K562 (cell line): ENCODE results near the gene KRTAP10-4. TPM values are rescaled to one million over a fixed set of nuclear protein-coding genes. Genes with fewer than 3 reads are reported as not detected.

Source experiments
- ATAC-seq: fragments of 200-7000 bp; cut with Tn5 transposase; 3 replicates; pipeline ENCODE4 v1.9.1; 2020; ENCODE audit warnings: moderate library complexity
- BruUV-seq: library from RNA; stranded (reverse); fragments of 400-500 nt; replicated peaks from 2 replicates; lab custom pipeline; 2021; lab: Mats Ljungman, UMichigan
- CTCF ChIA-PET: fragments of 300-600 bp; formaldehyde crosslinking; extraction: SDS; loops from one replicate; lab custom pipeline; 2021; ENCODE audit warnings: low intra/inter-chr PET ratio; lab: Yijun Ruan, JAX
- POLR2A ChIA-PET: fragments of 300-600, 350-650 bp; sonication (Branson Sonifier 250); formaldehyde crosslinking; extraction: SDS; loops from one replicate; lab custom pipeline; 2021; ENCODE audit warnings: antibody characterized with exemption, inconsistent platforms; lab: Yijun Ruan, JAX
- DNase-seq, 4 experiments: peaks; one replicate each; pipeline versions ENCODE4 v3.0.0 to v3.0.0-alpha.2; 2011 to 2018; ENCODE audit warnings: low spot score in 3 of 4, mixed read lengths in 3 of 4; ENCODE audit errors: extremely low read depth in 1 of 4
- FAIRE-seq: peaks from 2 replicates; lab custom pipeline; 2011; peaks lifted over from hg19 to GRCh38; lab: Jason Lieb, UNC
- H2AFZ ChIP-seq: 2 replicates; pipeline ENCODE4 v1.6.0; 2011; ENCODE audit warnings: low read depth, low read length, control low read depth, inconsistent platforms
- H3K27ac ChIP-seq: fragments of 200-600 bp; 3 replicates; pipeline ENCODE4 v1.8.0; 2011; ENCODE audit warnings: low read depth, mild to moderate bottlenecking, control low read depth, inconsistent platforms, low read length, moderate library complexity, mixed read lengths; ENCODE audit errors: extremely low read depth
- H3K27me3 ChIP-seq, 2 experiments: fragments of 300-600 bp in 1 of 2; 2 replicates in 1 of 2; 3 replicates in 1 of 2; pipeline versions ENCODE4 v1.6.0 to v1.8.0; 2011; ENCODE audit warnings: inconsistent platforms in 2 of 2, low read length in 2 of 2, mild to moderate bottlenecking in 1 of 2, mixed read lengths in 1 of 2, moderate library complexity in 1 of 2; ENCODE audit not compliant: control insufficient read depth in 2 of 2, insufficient read depth in 2 of 2
- H3K36me3 ChIP-seq: fragments of 300-600 bp; 3 replicates; pipeline ENCODE4 v1.8.0; 2011; ENCODE audit warnings: mild to moderate bottlenecking, low read length, inconsistent platforms; ENCODE audit not compliant: control insufficient read depth, insufficient read depth
- H3K4me1 ChIP-seq, 2 experiments: fragments of 200-600 bp in 1 of 2; replicated peaks in 1 of 2; 2 replicates in 1 of 2; 3 replicates in 1 of 2; pipeline versions ENCODE4 v1.5.1 to v1.8.0; 2011; ENCODE audit warnings: inconsistent platforms in 2 of 2, low read length in 2 of 2, mild to moderate bottlenecking in 1 of 2, mixed read lengths in 1 of 2, moderate library complexity in 1 of 2; ENCODE audit not compliant: control insufficient read depth in 2 of 2, insufficient read depth in 2 of 2
- H3K4me2 ChIP-seq: 2 replicates; pipeline ENCODE4 v1.6.1; 2011; ENCODE audit warnings: low read length, control low read depth, inconsistent platforms, mixed read lengths; ENCODE audit not compliant: insufficient read depth
- H3K4me3 ChIP-seq: fragments of 200-600 bp; sonication (generic), shearing (Covaris generic); 2 replicates; pipeline ENCODE4 v1.5.1; 2016; ENCODE audit warnings: control low read depth, inconsistent platforms
- H3K79me2 ChIP-seq: fragments of 200-600 bp; 3 replicates; pipeline ENCODE4 v1.8.0; 2011; ENCODE audit warnings: low read length, inconsistent platforms; ENCODE audit not compliant: control insufficient read depth, insufficient read depth
- H3K9ac ChIP-seq, 2 experiments: 2 replicates each; pipeline versions ENCODE4 v1.6.0 to v1.6.1; 2011; ENCODE audit warnings: low read depth in 2 of 2, low read length in 2 of 2, control low read depth in 1 of 2, inconsistent platforms in 1 of 2, mild to moderate bottlenecking in 1 of 2, mixed read lengths in 1 of 2; ENCODE audit not compliant: insufficient read depth in 1 of 2
- H3K9me1 ChIP-seq: one replicate; pipeline ENCODE4 v1.6.0; 2011; ENCODE audit warnings: inconsistent platforms, mild to moderate bottlenecking, low read length, moderate library complexity; ENCODE audit not compliant: control insufficient read depth, insufficient read depth
- H3K9me3 ChIP-seq: replicated peaks from 2 replicates; pipeline ENCODE4 v1.5.1; 2011; ENCODE audit warnings: low read depth, low read length, inconsistent platforms; ENCODE audit not compliant: control insufficient read depth, insufficient read depth
- H4K20me1 ChIP-seq: replicated peaks from 2 replicates; pipeline ENCODE4 v1.6.1; 2011; ENCODE audit warnings: low read length, inconsistent platforms, mixed read lengths; ENCODE audit not compliant: control insufficient read depth, insufficient read depth
- HDAC2 ChIP-seq: fragments of 450-650 bp; IDR thresholded peaks from 2 replicates; pipeline ENCODE4 v1.6.1; 2016; ENCODE audit warnings: mild to moderate bottlenecking
- TAF9B ChIP-seq: fragments of 450-650 bp; IDR thresholded peaks from 2 replicates; pipeline ENCODE4 v1.6.1; 2018; ENCODE audit warnings: mild to moderate bottlenecking; ENCODE audit not compliant: partially characterized antibody
- ZNF121 ChIP-seq: sonication (generic); formaldehyde crosslinking; conservative IDR thresholded peaks from 2 replicates; pipeline ENCODE4 v1.8.0; 2022; ENCODE audit warnings: missing genetic modification reagents
- WGBS: fragments of 100-300 bp; shearing (Covaris generic); methylation state at CpG from one replicate; pipeline ENCODE4 v1.1.6; 2016; ENCODE audit warnings: low coverage, mixed read lengths; ENCODE audit not compliant: insufficient coverage; ENCODE audit errors: missing lambda C conversion rate; 5-methylcytosine and 5-hydroxymethylcytosine counted together
- in situ Hi-C: fragments of 300-500 bp; cut with MboI; formaldehyde crosslinking; loops from 4 replicates; pipeline ENCODE4 v1.15.0; 2018; ENCODE audit warnings: inconsistent platforms, mixed read lengths
- intact Hi-C: fragments of 100-400 bp; cut with micrococcal nuclease; formaldehyde crosslinking; loops from 2 replicates; pipeline ENCODE4 v1.14.2; 2022
- polyA plus RNA-seq, 8 experiments: library from polyadenylated mRNA; depleted of rRNA in 4 of 8; stranded (reverse) in 5 of 8; unstranded in 3 of 8; fragments of >200 nt; fragmentation: Nextera tagmentation in 2 of 8; fragmentation: Illumina TruSeq in 1 of 8; extraction: Ambion mirVana in 2 of 8; extraction: Trizol in 1 of 8; gene quantifications; 2 replicates each; pipeline versions ENCODE4 v1.2.1 to v1.2.3, GENCODE V29; 2011 to 2014; ENCODE audit warnings: inconsistent platforms in 1 of 8, missing spikeins in 1 of 8
- total RNA-seq, 7 experiments: library from RNA; depleted of rRNA in 6 of 7; stranded (reverse); fragments of >200 nt in 6 of 7; fragmentation: Illumina TruSeq in 2 of 7; extraction: Trizol in 2 of 7; gene quantifications; 2 replicates each; pipeline versions ENCODE4 v1.2.1 to v1.2.3, GENCODE V29; 2011 to 2021; ENCODE audit warnings: low replicate concordance in 1 of 7
- TF ChIP-seq, protein P1 (sequence below): sonication (generic); formaldehyde crosslinking; IDR thresholded peaks from 2 replicates; pipeline ENCODE4 v1.8.0; 2022; ENCODE audit warnings: mild to moderate bottlenecking, low read depth, missing genetic modification reagents
- TF ChIP-seq, protein P2 (sequence below), 2 experiments: fragments of 150-350 bp in 1 of 2; IDR thresholded peaks; 2 replicates each; pipeline ENCODE4 v1.6.1; 2012 to 2016; ENCODE audit warnings: low read depth in 2 of 2, low read length in 2 of 2, mild to moderate bottlenecking in 1 of 2, moderate library complexity in 1 of 2
- TF ChIP-seq, protein P3 (sequence below): sonication (generic); formaldehyde crosslinking; IDR thresholded peaks from 2 replicates; pipeline ENCODE4 v1.8.0; 2022; ENCODE audit warnings: missing genetic modification reagents, mild to moderate bottlenecking, moderate library complexity, borderline replicate concordance

Gene KRTAP10-4
- total and polyA plus RNA-seq, 9 of the 15 experiments (the other 6 are each of a cell fraction or from before 2014, with no cell fraction given), result not detected

DNA sequence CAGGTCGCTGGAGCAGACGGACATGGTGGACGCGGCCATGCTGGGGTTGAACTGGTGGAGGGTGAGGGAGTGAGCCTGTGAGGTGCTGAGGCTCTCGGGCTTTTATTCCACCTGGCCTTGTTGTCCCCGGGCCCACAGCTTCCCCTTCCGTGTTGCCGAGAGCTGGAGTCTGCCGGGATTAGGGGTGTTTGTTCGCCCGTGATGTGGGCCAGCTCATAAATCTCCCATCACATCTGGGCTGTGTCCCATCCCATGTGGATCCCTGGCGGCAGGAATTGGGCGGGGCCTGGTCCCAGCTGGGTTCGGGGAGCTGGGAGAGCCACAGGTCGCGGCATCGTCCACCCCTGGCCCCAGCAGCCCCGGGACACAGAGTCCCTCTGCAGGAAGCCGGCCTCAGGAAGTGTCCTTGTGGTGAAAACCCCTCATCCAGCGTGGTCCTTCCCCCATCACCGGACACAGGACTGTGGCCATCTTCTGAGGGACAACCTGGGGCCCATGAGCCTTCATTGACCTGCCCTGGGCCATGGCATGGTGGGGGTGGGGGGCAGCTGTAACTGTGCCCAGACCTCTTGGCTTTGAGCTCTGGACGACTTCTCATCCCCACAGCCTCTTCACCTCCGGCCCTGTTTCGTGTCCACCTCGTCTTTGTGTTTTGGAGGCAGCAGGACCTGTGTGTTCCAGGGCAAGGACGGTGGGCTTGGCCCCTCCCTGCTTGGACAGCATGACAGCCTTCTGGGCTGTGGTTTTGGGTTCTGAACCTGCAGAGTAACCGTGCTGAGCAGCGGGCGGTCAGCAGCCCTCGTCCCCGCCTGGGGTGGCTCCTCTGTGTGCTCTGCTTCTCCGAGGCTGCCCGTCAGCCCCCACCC is 19.1 kb downstream of the KRTAP10-4 start, which contains the start of gene KRTAP10-6:
KRTAP10-6 (minus strand) TSS at position 60 of the 866 bp plus-strand sequence; CDS start at position 39, 21 bp downstream.
- FAIRE-seq (no peak), DNase-seq (no peak), ATAC-seq (no peak)
- ChIA-PET CTCF (no interaction called here), POLR2A (interaction anchor here (1.2 kb wide), 1 partner anchor 19 kb away, joined by 5 read pairs; the partner anchor contains the start of gene KRTAP10-4)
- Histone ChIP-seq H3K4me3 (no peak within 1 kb of the TSS), H3K79me2 (no peaks in the 10 kb centered on the region), H3K36me3 (no peaks in the 10 kb centered on the region), H3K4me1 (peaks cover 24 to 37% of the 10 kb centered on the region in 2 experiments), H3K9ac (peak within 1 kb of the TSS; percentile 12 to 13; a peak in 2 of 4 replicates), H3K27me3 (peaks cover 0 to 15% of the 10 kb centered on the region in 2 experiments; a peak in 2 of 5 replicates), H2AFZ (peak within 1 kb of the TSS; percentile 81), H3K27ac (peak within 1 kb of the TSS; percentile 62; the same call in 2 of the 3 replicates), H4K20me1 (no peaks in the 10 kb centered on the region), H3K9me1 (no peaks in the 10 kb centered on the region), H3K9me3 (no peaks in the 10 kb centered on the region; the same call in 1 of the 2 replicates), H3K4me2 (peak within 1 kb of the TSS; percentile 79; the same call in 1 of the 2 replicates)
- no TSS peak for BruUV-seq
- 28% methylated on average over 32 of the region's 33 CpGs for WGBS
- in situ Hi-C loops (no loop called here), intact Hi-C loops (no loop called here)
- TF ChIP-seq, protein P1, sequence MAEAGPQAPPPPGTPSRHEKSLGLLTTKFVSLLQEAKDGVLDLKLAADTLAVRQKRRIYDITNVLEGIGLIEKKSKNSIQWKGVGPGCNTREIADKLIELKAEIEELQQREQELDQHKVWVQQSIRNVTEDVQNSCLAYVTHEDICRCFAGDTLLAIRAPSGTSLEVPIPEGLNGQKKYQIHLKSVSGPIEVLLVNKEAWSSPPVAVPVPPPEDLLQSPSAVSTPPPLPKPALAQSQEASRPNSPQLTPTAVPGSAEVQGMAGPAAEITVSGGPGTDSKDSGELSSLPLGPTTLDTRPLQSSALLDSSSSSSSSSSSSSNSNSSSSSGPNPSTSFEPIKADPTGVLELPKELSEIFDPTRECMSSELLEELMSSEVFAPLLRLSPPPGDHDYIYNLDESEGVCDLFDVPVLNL (CRISPR knock-in tag), result no peak
- TF ChIP-seq ZNF121 (no peak), HDAC2 (no peak), TAF9B (no peak)
- TF ChIP-seq, protein P2, sequence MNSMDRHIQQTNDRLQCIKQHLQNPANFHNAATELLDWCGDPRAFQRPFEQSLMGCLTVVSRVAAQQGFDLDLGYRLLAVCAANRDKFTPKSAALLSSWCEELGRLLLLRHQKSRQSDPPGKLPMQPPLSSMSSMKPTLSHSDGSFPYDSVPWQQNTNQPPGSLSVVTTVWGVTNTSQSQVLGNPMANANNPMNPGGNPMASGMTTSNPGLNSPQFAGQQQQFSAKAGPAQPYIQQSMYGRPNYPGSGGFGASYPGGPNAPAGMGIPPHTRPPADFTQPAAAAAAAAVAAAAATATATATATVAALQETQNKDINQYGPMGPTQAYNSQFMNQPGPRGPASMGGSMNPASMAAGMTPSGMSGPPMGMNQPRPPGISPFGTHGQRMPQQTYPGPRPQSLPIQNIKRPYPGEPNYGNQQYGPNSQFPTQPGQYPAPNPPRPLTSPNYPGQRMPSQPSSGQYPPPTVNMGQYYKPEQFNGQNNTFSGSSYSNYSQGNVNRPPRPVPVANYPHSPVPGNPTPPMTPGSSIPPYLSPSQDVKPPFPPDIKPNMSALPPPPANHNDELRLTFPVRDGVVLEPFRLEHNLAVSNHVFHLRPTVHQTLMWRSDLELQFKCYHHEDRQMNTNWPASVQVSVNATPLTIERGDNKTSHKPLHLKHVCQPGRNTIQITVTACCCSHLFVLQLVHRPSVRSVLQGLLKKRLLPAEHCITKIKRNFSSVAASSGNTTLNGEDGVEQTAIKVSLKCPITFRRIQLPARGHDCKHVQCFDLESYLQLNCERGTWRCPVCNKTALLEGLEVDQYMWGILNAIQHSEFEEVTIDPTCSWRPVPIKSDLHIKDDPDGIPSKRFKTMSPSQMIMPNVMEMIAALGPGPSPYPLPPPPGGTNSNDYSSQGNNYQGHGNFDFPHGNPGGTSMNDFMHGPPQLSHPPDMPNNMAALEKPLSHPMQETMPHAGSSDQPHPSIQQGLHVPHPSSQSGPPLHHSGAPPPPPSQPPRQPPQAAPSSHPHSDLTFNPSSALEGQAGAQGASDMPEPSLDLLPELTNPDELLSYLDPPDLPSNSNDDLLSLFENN (IDR thresholded peaks at IDR 0.05; ENCODE audit: low read depth in 2 of 2, low read length in 2 of 2), result no peak
- TF ChIP-seq, protein P3, sequence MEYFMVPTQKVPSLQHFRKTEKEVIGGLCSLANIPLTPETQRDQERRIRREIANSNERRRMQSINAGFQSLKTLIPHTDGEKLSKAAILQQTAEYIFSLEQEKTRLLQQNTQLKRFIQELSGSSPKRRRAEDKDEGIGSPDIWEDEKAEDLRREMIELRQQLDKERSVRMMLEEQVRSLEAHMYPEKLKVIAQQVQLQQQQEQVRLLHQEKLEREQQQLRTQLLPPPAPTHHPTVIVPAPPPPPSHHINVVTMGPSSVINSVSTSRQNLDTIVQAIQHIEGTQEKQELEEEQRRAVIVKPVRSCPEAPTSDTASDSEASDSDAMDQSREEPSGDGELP (CRISPR knock-in tag), result peak; percentile 52; the same call in 1 of the 2 replicates
